HG03097 (cell line): ENCODE measurements around the gene DLG5.

Source experiments
- ATAC-seq: cut with Tn5 transposase; IDR thresholded peaks from one replicate; pipeline ENCODE4 v1.9.1; 2021; ENCODE audit not compliant: unreplicated experiment, low FRiP score

The DLG5 gene

DNA sequence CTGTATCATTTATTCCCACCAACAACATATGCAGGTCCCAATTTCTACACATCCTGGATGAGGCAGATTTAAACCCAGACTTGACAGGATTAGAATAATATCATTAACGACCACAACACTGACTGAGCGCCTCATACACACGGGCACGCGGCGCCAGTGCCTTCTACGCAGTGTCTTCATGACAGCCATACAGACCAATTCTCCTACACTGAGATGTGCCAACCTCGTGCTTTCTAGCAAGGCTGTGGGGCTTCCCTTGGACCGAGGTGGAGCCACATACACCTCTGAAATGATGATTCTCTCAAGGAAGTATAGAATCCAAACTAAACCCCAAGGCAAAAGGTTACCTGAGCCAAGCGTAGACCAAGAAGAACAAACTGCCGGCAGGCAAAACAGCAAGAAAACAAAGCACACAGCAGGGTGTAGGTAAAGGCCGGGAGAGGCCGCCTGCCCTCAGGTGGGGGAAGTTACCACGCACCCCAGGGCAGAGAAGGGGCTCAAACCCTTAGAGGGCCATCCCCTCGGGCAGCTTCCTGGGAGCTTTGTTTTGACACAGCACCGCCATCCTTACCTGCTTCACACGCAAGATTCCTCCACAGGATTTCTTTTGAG, 75.8 kb downstream of the DLG5 start:
- no peak for ATAC-seq

DNA sequence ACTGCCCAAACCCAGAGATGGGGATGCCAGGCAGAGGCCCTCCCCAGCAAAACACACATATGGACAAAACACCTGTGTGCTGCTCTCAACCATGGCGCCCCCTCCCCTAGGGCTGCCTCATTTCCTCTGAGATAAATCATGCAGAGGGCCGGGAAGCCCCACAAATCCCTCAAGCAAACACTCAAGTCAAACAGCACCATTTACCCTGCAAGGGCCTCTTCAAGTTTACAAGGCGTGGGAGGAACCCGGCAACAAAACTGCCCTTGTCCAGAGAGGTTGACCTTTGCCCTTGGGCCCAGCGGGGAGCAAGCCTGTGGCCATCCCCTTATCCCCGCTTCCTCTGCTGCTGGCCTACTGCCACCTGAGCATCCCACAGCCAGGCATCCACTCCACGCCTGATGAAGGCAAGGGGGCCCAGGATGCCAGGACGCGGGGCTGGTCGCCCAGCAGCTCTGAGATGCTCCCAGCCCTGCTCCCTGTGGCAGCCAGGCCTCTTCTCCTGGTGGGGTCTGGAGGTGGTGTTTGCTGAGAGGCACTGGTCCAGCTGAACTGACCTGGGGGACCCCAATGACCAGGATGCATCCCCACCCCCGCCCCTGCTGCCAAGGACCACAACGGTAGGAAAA, 77.4 kb downstream of the DLG5 start:
- ATAC-seq = no peak

DNA sequence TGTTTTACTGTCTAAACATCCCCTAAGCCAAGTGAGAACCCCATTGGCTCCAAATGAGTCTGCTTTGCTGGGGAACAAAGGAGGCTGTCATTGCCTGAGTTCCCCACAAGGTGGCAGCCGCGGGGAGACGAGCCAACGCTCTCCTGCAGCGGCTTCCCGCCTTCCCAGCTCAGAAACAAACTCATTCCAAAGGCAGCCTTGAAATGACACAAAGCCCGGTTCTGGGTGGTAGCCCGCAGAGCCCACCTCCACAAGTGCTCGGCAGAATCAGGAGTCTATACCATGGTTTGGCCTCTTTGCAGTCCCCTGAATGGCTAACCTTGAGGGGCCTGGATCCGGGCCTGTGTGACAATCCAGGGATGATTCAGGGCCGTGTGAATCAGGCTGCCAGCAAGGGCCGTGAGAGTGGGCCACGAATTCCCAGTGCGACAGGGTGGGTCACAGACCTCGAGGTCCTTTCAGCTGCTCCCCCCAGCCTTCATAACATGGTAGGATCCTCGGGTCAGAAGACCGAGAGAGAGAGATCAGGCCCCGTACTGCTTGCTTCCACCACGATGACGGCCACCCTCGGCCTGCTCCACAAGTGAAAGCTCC, 79.7 kb downstream of the DLG5 start:
- no peak for ATAC-seq

DNA sequence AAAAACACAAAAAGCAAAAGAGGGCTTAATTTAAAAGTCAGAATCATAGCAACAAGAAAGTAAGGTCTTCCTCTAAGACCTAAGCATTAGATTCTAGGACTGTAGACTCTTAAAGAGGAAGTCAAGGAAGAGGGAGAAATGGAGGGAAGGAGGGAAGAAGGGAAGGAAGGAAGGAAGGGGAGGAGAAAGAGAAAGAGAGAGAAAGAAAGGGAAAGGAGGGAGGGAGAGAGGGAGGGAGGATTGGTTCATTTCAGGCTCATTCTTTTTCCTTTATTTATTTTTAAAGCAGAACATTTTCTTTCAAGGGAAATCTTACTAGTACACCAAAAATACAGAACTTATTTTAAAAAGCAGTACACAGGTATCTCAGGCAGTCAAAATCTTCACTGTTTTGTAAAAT, 81.1 kb downstream of the DLG5 start:
- ATAC-seq = no peak

DNA sequence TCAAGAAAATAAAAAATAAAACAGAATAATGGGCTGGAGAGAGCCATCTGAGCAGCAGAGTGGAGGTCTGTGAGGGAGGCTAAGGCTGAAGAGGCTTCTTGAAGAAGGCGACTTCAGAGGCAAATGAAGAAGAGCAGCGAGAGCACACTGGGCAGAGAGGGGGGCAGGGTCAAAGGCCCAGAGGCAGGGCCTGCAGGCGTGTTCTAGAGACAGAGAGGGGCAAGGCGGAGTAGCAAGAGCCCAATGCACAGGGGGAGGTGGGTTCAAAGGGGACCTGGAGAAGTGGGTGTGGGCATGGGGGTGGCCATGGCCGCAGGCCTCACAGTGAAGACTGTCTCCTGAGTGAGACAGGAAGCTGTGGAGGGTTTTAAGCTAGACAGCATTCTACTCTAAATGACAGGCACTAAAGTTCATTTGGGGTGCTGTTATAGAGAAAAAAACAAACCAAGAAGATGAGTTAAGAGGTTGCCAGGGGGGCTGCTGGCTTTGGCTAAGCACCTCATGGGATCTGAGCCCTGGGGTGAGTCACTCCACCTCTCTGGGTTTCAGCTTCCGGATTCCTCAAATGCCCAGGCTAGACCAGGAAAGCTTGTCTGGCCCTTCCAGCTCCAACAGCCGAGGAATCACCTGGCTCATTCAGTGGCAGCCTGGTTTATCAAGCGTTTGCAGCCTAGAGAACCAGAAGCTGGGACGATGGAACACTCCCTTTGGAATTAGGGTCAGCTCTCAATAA, 81.7 kb downstream of the DLG5 start:
- ATAC-seq = no peak

DNA sequence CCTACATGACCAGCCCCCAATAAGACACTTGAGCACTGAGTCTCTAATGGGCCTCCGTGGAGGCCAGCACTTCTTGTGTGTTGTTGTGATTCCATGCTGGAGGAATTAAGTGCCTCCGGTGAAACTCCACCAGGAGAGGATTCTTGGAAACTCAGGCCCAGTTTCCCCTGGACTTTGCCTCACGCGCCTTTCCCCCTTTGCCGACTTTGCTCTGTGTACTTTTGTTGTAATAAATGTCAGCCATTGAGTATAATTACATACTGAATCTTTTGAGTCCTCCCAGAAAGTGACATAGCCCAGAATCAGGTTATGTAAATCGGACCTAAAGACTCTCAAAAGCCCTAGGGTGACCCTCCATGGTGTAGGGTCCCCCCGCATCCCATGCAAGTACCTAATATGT, 82.4 kb downstream of the DLG5 start:
- ATAC-seq = no peak

DNA sequence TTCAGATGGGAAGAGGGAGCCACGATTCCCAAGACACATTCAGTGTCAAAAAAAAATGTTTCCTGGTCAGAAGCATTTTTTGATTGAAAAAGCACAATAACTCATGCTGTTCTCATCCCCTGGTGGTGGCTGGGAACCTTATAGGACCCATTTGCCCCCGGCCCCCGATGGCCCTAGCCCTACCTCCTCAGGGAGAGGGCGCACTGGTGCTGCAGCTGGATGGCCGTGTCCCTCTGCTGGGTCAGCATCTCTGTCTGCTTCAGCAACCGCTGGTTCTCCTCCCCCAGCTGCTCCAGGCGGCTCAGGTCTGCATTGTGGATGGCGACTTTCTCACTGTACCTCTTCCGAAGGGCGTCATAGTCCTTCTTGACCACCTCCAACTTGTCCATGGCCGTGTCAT, 83.3 kb downstream of the DLG5 start:
- ATAC-seq = no peak

DNA sequence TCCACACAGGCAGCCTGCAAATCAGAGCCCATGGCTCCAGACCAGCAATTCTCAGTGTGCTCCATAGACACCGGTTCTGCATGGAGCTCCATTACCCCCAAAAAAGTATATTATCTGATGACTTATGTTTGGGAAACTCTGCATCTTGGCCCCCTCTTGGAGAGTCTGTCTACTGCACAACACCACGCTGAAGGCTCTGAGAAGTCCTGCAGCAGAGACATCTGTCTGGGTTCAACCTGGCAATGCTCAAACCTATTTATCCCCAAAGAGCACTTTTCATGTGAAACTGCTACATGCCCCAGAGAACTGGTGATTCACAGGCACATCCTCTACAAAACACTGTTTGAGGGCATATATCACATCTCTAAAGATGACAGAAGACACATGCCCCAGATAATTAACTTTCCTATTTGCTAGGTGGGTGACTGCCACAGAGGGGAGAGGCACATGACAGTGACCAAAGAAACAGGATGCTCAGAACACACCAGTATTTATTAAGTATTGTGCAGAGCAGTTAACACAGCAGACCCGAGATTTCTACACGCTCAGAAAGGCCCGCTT, 83.8 kb downstream of the DLG5 start:
- no peak for ATAC-seq

DNA sequence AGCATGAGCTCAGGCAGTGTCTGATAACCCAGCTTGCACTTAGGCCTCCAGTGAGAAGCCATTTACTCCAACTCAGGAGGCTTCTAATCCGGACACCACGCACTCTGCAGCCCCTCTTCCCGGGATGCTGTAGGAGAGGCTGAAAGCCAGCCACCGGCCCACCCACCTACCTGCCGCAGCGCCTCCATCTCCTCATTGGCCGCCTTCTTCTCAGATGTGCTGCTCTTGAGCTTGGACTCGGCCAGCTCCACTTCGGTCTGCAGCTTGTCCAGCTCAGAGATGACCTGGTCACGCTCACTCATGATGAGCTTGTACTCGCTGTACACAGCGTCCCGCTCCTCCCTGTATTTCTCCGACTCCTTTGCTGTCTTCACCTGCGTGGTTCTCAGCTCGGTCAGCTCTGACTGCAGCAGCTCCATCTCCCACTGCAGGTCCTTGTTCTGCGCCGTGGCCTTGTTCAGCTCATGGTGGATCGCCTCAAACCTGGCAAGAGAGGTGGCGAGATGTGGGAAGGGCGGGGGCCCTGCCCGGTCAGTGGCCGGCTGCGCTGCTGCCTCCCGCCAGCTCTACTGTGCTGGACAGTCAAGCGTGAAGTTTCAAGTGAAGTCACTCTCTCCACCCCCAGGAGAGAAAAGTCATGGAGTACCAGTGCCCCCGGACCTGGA, 84.7 kb downstream of the DLG5 start:
- no peak for ATAC-seq

DNA sequence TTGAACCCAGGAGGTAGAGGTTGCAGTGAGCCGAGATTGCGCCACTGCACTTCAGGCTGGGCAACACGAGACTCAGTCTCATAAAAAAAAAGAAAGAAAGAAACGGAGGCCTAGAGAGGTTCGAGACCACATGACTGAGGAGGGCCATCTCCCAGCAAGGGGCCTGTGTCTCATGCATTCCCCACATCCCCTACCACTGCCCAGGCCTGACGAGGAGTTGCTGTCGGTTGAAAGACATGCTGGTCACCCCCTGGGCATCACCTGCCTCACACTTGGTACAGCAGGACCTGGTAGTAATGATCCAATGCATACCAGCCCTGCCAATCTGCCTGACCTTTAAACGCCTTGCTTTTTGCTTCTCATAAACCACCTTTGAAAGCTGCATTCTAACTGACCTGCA, 85.9 kb downstream of the DLG5 start:
- no peak for ATAC-seq

DNA sequence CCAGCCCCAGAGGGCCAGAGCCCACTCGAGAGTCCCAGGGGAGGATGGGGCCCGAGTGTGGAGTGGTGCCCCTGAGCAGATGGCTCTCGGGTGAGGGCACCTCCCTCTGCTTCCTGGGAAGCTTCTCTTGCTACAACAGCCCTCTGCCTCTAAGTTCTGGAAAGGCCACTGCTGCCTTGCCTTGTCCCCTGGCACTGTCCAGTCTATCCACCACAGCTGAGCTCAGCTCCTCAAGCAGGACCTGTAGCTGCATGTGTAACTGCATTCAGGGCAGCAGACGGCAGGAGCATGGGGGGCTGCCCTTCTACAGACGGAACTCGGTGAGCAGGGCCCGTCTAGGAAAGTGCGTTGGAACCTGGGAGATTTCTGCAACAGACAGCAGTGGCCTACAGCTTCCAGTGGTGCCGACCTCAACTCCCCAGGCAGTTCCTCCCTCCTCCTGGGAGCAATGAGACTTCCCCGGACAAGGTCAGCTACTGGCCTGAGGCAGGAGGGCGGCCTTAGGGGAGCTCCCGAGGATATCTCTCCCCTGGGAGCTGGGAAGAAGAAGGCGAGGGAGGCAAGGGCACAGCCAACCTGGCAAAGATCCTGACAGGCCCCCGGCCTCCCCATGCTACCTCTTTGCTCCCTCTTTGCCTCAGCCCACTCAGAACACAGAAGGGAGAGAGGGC, 88.5 kb downstream of the DLG5 start:
- ATAC-seq = no peak

DNA sequence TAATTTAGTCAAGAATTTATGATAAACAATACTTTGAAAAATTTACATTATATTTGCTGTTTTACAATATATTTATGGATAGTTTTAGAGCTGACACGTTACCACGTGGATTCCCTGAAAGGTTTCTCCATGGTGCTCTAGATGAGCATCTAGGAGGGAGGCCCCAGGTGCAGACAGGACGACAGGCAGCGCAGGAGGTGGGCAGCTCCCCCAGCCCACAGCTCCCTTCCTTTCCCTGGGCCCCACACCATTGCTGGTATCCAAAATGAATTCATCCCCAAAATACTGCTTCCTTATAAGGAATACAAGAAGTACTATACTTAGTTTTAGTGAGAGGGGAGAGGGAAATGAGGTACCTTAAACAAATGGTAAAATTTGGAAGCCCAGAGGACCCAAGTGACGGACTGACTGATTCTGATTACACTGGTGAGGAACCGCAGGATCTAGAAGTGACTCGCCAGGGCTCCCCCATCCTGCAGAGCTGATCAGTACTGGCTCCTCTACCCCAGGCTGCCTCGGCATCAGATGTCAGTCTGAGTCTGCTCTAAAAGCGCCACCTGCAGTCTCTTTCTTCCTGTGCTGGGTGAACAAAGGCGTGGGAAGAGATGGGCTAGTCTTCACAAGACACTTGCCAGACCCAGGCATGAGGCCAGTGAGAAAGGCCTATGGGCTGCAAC, 89.2 kb downstream of the DLG5 start:
- ATAC-seq = no peak

DNA sequence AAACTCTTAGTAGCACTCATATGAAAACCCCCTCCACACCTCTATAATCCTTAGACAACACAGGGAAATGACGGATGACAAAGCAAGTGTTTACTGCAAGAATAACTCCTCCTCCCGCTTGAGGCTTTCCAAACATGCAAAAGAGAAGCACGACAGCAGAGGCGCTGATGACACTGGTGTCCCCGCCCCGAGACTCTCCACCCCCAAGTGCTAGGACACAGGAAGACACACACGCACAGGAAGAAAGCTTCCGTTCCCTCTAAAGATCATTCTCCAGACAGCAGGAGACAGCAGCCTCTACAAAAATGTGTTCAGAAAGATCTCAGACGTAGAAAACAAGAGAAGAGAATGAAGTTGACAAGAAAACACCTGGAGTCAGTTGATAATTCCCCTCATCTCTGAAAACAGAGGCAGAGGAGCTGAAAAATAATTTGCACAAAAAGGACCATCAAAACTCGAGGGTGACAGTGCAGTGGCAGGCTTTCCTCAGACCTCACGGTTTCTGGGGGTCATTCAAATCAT, 90.2 kb downstream of the DLG5 start:
- ATAC-seq = no peak

DNA sequence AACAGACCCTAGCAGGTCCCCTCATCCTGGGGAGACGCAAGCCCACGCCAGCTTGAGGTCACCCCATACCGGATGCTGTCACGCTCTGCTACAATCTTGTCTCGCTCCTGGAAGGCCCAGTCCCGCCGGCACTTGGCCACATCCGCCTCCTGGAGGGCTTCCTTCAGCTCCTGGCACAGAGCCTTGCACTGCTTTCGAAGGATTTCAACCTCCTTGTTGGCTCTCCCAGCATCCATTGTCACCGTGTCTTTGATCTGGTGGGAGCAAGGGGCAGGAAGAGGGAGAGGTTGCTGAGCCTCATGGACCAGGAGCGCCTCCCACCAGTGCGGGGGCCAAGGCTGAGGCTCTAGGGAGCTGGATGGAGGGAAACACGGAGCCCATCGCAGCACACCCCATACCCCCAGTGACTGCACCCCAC, 90.9 kb downstream of the DLG5 start:
- no peak for ATAC-seq

DNA sequence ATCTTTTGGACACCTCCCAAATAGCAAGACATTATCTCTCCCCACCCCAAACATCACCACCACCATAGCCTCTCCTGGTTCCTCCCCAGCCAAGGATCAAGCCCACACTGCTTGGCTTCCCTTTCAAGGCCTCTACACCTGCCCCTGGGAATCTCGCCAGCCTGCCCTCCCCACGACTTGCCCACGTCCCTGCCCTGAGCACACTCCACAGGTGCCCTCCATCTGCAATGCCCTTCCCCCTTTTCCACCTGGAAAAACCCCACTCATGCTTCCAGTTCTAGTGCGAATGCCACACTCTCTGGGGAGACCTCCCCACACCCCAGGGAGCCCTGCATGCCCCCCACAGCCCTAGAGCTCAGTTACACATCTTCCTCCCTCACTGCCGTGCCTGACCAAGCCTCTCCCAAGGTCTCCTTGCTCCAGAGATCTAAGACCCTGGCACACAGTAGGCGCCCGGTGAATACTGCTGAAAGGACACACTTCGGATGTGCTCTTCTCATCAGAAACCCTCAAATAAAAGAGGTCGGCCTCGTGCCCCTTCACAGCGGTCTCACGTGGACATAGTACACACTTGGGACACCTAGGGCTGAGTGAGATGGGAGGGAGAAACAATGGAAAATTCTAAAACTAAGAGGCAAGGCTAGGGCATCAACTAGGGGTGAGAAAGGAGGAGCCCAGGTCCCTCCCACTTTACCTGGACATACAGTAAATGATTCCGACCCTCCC, 91.4 kb downstream of the DLG5 start:
- ATAC-seq = no peak

DNA sequence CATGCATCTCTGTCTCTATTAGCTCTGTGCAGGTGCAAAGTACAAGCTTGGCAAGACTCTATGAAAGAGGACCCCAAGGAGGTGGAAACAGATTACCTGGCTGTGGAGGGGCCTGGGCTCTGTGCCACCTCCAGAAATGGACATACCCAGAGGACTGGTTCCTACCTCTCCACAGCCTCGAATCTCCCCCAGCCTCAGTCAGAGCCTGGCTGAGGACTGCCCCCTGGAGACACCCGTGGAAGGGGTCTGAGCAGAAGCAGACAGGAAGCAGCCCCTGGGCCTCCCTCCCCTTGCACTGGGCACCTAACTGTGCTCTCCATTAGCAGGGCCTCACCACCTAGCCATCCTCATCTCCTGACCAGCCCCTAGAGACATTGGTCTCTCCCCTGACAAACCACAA, 92.0 kb downstream of the DLG5 start:
- no peak for ATAC-seq

DNA sequence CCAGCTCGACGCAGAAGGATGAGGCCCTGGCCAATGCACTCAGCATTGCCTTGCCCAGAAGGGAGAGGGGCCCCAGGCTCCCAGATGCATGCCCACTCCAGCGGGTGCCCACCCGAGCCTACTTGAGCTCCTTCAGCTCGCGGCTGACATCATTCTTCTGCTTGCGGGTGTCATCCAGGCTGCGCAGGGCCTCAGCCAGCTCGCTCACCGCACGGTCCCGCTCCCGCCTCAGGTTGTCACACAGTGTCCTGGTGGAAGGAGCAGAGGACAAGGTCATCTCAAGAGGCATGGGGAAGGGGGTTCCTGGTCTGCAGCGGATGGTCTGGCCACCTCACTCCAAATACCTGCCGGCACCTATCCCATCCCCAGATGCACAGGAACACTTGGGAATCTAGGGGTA, 92.8 kb downstream of the DLG5 start:
- no peak for ATAC-seq

DNA sequence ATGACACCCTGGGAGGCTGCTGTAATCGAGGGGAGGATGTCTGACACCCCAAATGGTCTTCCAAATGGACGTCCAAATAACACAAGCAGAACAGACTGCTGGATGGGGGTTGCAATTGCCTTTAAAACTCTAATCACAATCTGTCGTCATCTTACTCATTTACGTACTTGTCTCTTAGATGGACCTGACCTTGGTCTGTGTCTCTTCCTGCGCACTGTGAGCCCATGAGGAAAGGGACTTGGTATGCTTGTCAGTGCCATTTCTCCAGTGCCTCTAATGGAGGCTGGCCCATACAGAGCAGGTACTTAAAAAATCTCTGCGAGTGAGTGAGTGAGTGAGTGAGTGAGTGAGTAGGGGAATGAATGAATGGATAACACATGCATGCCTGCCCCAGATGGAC, 93.3 kb downstream of the DLG5 start:
- no peak for ATAC-seq

DNA sequence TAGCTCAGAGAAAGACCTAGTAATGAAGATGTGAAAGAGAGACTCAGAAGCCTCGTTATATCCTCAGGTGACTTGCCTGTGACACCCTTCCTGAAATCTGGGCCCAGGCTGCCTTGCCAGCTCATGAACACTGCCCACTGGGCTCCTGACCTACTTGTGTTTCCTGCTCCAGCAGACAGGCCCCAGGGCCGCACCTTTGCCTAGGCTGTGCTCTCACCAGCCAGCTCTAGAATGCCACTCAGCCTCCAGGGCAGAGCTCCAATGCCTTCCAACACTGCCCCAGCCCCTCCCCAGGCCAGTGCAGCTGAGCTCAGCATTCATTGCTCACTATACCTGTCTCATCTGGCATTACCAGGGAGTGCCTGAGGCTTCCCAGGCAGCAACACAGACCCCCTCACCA, 94.3 kb downstream of the DLG5 start:
- no peak for ATAC-seq
